Activated CD4-positive, alpha-beta memory T cell treated with anti-CD3 and anti-CD28 coated beads for 36 hours (primary cell): ENCODE data around the gene TRABD2B. TPM values are rescaled to one million over a fixed set of nuclear protein-coding genes. Genes with fewer than 3 reads are reported as not detected.

Experiments used
- CTCF ChIA-PET: fragments of 350-600 bp; sonication (Branson Sonifier 250); formaldehyde crosslinking; loops from one replicate; lab custom pipeline; 2021; ENCODE audit warnings: antibody characterized with exemption, inconsistent platforms; lab: Charles Lee
- POLR2A ChIA-PET: fragments of 350-600 bp; sonication (Branson Sonifier 250); formaldehyde crosslinking; loops from one replicate; lab custom pipeline; 2021; ENCODE audit warnings: antibody characterized with exemption; lab: Charles Lee
- DNase-seq: peaks from one replicate; pipeline ENCODE4 v3.0.0-alpha.2; 2020
- H3K27ac Mint-ChIP-seq: one replicate; pipeline ENCODE4 v1.8.0; 2021; ENCODE audit warnings: mixed read lengths
- H3K27me3 Mint-ChIP-seq: one replicate; pipeline ENCODE4 v1.8.0; 2021; ENCODE audit warnings: mixed read lengths
- H3K36me3 Mint-ChIP-seq: one replicate; pipeline ENCODE4 v1.8.0; 2021; ENCODE audit warnings: mixed read lengths
- H3K4me1 Mint-ChIP-seq: one replicate; pipeline ENCODE4 v1.8.0; 2021; ENCODE audit warnings: low read depth, mixed read lengths
- H3K4me3 Mint-ChIP-seq: one replicate; pipeline ENCODE4 v1.8.0; 2021; ENCODE audit warnings: mild to moderate bottlenecking, mixed read lengths
- H3K9me3 Mint-ChIP-seq: one replicate; pipeline ENCODE4 v1.8.0; 2021; ENCODE audit warnings: mixed read lengths
- intact Hi-C: fragments of 100-400 bp; cut with micrococcal nuclease; formaldehyde crosslinking; loops from one replicate; pipeline ENCODE4 v1.15.1; 2023
- total RNA-seq, 2 experiments: library from RNA; stranded (reverse); gene quantifications; one replicate each; pipeline ENCODE4 v1.2.3, GENCODE V29; 2021

TRABD2B gene
- total RNA-seq, 2 experiments from 2014 or later, result not detected

- intact Hi-C loops, result no loop called here
- no peaks in the 10 kb centered on the region for H3K4me1 Mint-ChIP-seq
- peaks cover 2% of the 10 kb centered on the region for H3K27me3 Mint-ChIP-seq
- CTCF ChIA-PET, result no interaction called here
- DNase-seq, result no peak
- no peaks in the 10 kb centered on the region for H3K36me3 Mint-ChIP-seq
- no peak overlapping the region for H3K4me3 Mint-ChIP-seq
- no peaks in the 10 kb centered on the region for H3K9me3 Mint-ChIP-seq
- POLR2A ChIA-PET, result no interaction called here
- no peak overlapping the region for H3K27ac Mint-ChIP-seq
These were observed 33.6 kb upstream of the TRABD2B start for GRCh38 chr1:48030696-48031365.

GRCh38 chr1:48030211-48030610 is 33.0 kb upstream of the TRABD2B start:
- H3K9me3 Mint-ChIP-seq, result no peaks in the 10 kb centered on the region
- no peaks in the 10 kb centered on the region for H3K36me3 Mint-ChIP-seq
- ChIA-PET CTCF (no interaction called here), POLR2A (no interaction called here)
- H3K4me3 Mint-ChIP-seq, result no peak overlapping the region
- DNase-seq, result no peak
- H3K27ac Mint-ChIP-seq, result no peak overlapping the region
- peaks cover 2% of the 10 kb centered on the region for H3K27me3 Mint-ChIP-seq
- H3K4me1 Mint-ChIP-seq, result no peaks in the 10 kb centered on the region
- intact Hi-C loops, result no loop called here

GRCh38 chr1:48028218-48029069 is 31.3 kb upstream of the TRABD2B start:
- intact Hi-C loops, result no loop called here
- H3K9me3 Mint-ChIP-seq, result no peaks in the 10 kb centered on the region
- DNase-seq, result no peak
- no peak overlapping the region for H3K27ac Mint-ChIP-seq
- ChIA-PET POLR2A (no interaction called here), CTCF (no interaction called here)
- no peaks in the 10 kb centered on the region for H3K36me3 Mint-ChIP-seq
- H3K27me3 Mint-ChIP-seq, result peaks cover 2% of the 10 kb centered on the region
- no peaks in the 10 kb centered on the region for H3K4me1 Mint-ChIP-seq
- H3K4me3 Mint-ChIP-seq, result no peak overlapping the region

- CTCF ChIA-PET, result interaction anchor here (0.5 kb wide), 1 partner anchor 34 kb away, joined by 4 read pairs; no protein-coding TSS in a partner anchor
- Mint-ChIP-seq H3K27me3 (peaks cover under 1% of the 10 kb centered on the region), H3K4me1 (no peaks in the 10 kb centered on the region), H3K27ac (no peak overlapping the region), H3K4me3 (no peak overlapping the region), H3K36me3 (no peaks in the 10 kb centered on the region), H3K9me3 (no peaks in the 10 kb centered on the region)
- DNase-seq, result no peak
- intact Hi-C loops, result no loop called here
- POLR2A ChIA-PET, result no interaction called here
These were observed 30.3 kb upstream of the TRABD2B start for GRCh38 chr1:48027533-48027835.

GRCh38 chr1:48026701-48027532 is 29.7 kb upstream of the TRABD2B start:
- no peaks in the 10 kb centered on the region for H3K4me1 Mint-ChIP-seq
- no peak for DNase-seq
- intact Hi-C loops, result no loop called here
- no peaks in the 10 kb centered on the region for H3K36me3 Mint-ChIP-seq
- H3K27ac Mint-ChIP-seq, result no peak overlapping the region
- H3K4me3 Mint-ChIP-seq, result no peak overlapping the region
- POLR2A ChIA-PET, result no interaction called here
- CTCF ChIA-PET, result interaction anchor here (0.5 to 1.0 kb wide), 2 partner anchors 10 to 33 kb away, joined by 3 to 4 read pairs; no protein-coding TSS in a partner anchor
- H3K9me3 Mint-ChIP-seq, result no peaks in the 10 kb centered on the region
- peaks cover 4% of the 10 kb centered on the region for H3K27me3 Mint-ChIP-seq

- H3K27ac Mint-ChIP-seq, result no peak overlapping the region
These were observed 29.1 kb upstream of the TRABD2B start for GRCh38 chr1:48026275-48026674.

GRCh38 chr1:48025076-48025475 is 27.9 kb upstream of the TRABD2B start:
- no peaks in the 10 kb centered on the region for H3K36me3 Mint-ChIP-seq
- ChIA-PET POLR2A (no interaction called here), CTCF (interaction anchor here (2.4 kb wide), 1 partner anchor 28 kb away, joined by 11 read pairs; the partner anchor contains the start of gene TRABD2B)
- no peak overlapping the region for H3K4me3 Mint-ChIP-seq
- no peak for DNase-seq
- no peak overlapping the region for H3K27ac Mint-ChIP-seq
- no peaks in the 10 kb centered on the region for H3K9me3 Mint-ChIP-seq
- intact Hi-C loops, result no loop called here
- peaks cover 10% of the 10 kb centered on the region for H3K27me3 Mint-ChIP-seq
- H3K4me1 Mint-ChIP-seq, result no peaks in the 10 kb centered on the region

More at GRCh38 chr1:48026275-48026674, 29.1 kb upstream of the TRABD2B start:
- POLR2A ChIA-PET, result no interaction called here
- Mint-ChIP-seq H3K9me3 (no peaks in the 10 kb centered on the region), H3K4me3 (no peak overlapping the region), H3K4me1 (no peaks in the 10 kb centered on the region), H3K27me3 (peaks cover 4% of the 10 kb centered on the region), H3K36me3 (no peaks in the 10 kb centered on the region)
- intact Hi-C loops, result no loop called here
- no peak for DNase-seq
- CTCF ChIA-PET, result interaction anchor here (1.0 to 2.4 kb wide), 2 partner anchors 9 to 29 kb away, joined by 3 to 11 read pairs; partner anchors contain the start of gene TRABD2B

DNA sequence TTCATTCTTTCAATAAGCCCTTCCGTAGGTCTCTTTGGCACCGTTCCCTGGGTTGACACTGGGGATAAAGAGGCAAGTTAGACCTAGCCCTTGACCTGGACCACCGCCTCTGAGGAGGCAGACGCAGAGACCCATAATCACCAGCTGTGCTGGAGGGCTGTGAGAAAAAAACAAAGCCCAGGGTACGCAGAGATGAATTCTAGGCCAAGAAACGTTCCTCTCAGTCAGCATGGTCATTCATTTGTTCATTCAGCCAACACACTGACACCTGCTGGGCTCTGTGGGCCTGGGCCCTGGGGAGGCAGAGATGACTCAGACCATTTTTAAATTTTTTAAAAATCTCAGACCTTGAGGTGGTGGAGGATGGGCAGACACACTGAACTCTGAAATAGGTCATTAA is 26.3 kb upstream of the TRABD2B start:
- no peak overlapping the region for H3K4me3 Mint-ChIP-seq
- H3K4me1 Mint-ChIP-seq, result no peaks in the 10 kb centered on the region
- H3K36me3 Mint-ChIP-seq, result no peaks in the 10 kb centered on the region
- no peak for DNase-seq
- no peak overlapping the region for H3K27ac Mint-ChIP-seq
- peaks cover 16% of the 10 kb centered on the region for H3K27me3 Mint-ChIP-seq
- ChIA-PET CTCF (no interaction called here), POLR2A (no interaction called here)
- intact Hi-C loops, result no loop called here
- H3K9me3 Mint-ChIP-seq, result no peaks in the 10 kb centered on the region

DNA sequence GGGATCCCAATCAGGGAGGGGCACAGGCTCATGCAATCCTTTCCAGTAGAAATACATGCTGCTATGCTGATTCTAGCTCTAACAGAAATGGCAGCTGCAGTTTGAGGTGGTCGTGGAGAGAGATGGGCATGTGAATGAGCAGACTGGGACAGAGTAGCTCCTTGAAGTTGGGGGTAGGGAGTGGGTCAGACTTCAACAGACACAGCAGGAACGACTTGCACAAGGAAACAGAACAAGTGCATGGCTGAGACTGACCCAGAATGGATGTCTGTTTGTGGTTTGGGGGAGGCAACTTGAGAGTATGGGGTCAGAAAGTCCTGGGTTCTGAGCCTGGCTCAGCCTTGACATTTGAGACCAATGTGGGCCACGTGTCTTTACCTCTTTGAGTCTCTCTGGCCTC is 25.1 kb upstream of the TRABD2B start:
- Mint-ChIP-seq H3K27me3 (peaks cover 17% of the 10 kb centered on the region), H3K4me3 (no peak overlapping the region), H3K4me1 (no peaks in the 10 kb centered on the region), H3K9me3 (no peaks in the 10 kb centered on the region), H3K36me3 (no peaks in the 10 kb centered on the region), H3K27ac (no peak overlapping the region)
- CTCF ChIA-PET, result no interaction called here
- intact Hi-C loops, result no loop called here
- POLR2A ChIA-PET, result no interaction called here
- no peak for DNase-seq

DNA sequence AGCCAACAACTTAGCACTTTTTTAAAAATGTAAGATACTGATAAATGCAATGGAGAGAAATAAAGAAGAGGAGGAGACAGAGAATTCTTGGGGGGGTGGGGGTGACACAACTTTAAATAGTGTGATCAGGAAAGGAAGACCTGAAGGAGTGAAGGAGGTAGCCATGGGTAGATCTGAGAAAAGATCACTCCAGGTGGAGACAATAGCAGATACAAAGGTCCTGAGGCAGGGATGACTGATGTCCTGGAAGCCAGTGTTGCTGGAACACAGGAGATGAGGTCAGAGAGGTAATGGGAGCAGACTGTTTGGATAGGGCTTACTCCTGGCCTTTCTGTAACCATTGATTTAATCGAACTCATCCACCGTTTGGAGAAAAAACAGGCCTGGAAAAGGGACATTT is 24.6 kb upstream of the TRABD2B start:
- Mint-ChIP-seq H3K9me3 (no peaks in the 10 kb centered on the region), H3K4me3 (no peak overlapping the region), H3K4me1 (no peaks in the 10 kb centered on the region), H3K27me3 (peaks cover 20% of the 10 kb centered on the region), H3K36me3 (no peaks in the 10 kb centered on the region), H3K27ac (no peak overlapping the region)
- POLR2A ChIA-PET, result no interaction called here
- intact Hi-C loops, result no loop called here
- DNase-seq, result no peak
- CTCF ChIA-PET, result no interaction called here

- no peaks in the 10 kb centered on the region for H3K9me3 Mint-ChIP-seq
- CTCF ChIA-PET, result interaction anchor here (1.1 to 2.3 kb wide), 2 partner anchors 21 to 42 kb away, joined by 3 to 7 read pairs; no protein-coding TSS in a partner anchor
These were observed 22.6 kb upstream of the TRABD2B start for GRCh38 chr1:48019714-48020315.

More at GRCh38 chr1:48019714-48020315, 22.6 kb upstream of the TRABD2B start:
- Mint-ChIP-seq H3K4me3 (no peak overlapping the region), H3K36me3 (no peaks in the 10 kb centered on the region), H3K27ac (no peak overlapping the region), H3K27me3 (peaks cover 34% of the 10 kb centered on the region), H3K4me1 (no peaks in the 10 kb centered on the region)
- no peak for DNase-seq
- intact Hi-C loops, result no loop called here
- POLR2A ChIA-PET, result no interaction called here
